SK-N-SH (cell line): ENCODE measurements around the gene HOXA4. TPM values are rescaled to one million over a fixed set of nuclear protein-coding genes. Genes with fewer than 3 reads are reported as not detected.

Experiments
- CTCF ChIA-PET: fragments of 300-600, 350-600 bp; formaldehyde crosslinking; extraction: SDS; loops from one replicate; lab custom pipeline; 2021; lab: Yijun Ruan, JAX
- POLR2A ChIA-PET: fragments of 350-600 bp; sonication (Branson Sonifier 250); formaldehyde crosslinking; extraction: SDS; loops from one replicate; lab custom pipeline; 2020; ENCODE audit warnings: antibody characterized with exemption, inconsistent platforms; lab: Yijun Ruan, JAX
- DNase-seq: peaks from one replicate; pipeline ENCODE4 v3.0.0; 2012
- H2AFZ ChIP-seq: fragments of 200-600 bp; sonication (generic); 2 replicates; pipeline ENCODE4 v1.8.1; 2016; ENCODE audit warnings: antibody characterized with exemption, mild to moderate bottlenecking, low read depth
- H3F3A ChIP-seq: fragments of 200-600 bp; sonication (generic); replicated peaks from 2 replicates; pipeline ENCODE3; 2016; ENCODE audit warnings: antibody characterized with exemption, mild to moderate bottlenecking; ENCODE audit not compliant: insufficient read depth
- H3K27ac ChIP-seq, 2 experiments: fragments of 200-500 bp in 1 of 2; fragments of 200-600 bp in 1 of 2; sonication (Bioruptor generic) in 1 of 2; sonication (generic), shearing (Covaris generic) in 1 of 2; 2 replicates each; pipeline versions ENCODE4 v1.5.1 to v1.6.1; 2014 to 2016; ENCODE audit warnings: low read depth in 2 of 2, inconsistent platforms in 1 of 2, low read length in 1 of 2, mild to moderate bottlenecking in 1 of 2, mixed read lengths in 1 of 2
- H3K27me3 ChIP-seq: fragments of 200-600 bp; sonication (generic), shearing (Covaris generic); 2 replicates; pipeline ENCODE4 v1.6.1; 2016; ENCODE audit warnings: mixed run types; ENCODE audit not compliant: insufficient read depth
- H3K36me3 ChIP-seq, 2 experiments: fragments of 200-500 bp in 1 of 2; fragments of 200-600 bp in 1 of 2; sonication (Bioruptor generic) in 1 of 2; sonication (generic) in 1 of 2; replicated peaks in 1 of 2; 2 replicates each; pipeline versions ENCODE3 to v1.5.1; 2014 to 2016; ENCODE audit warnings: low read length in 1 of 2, mild to moderate bottlenecking in 1 of 2; ENCODE audit not compliant: insufficient read depth in 2 of 2, control insufficient read depth in 1 of 2
- H3K4me1 ChIP-seq, 2 experiments: fragments of 200-500 bp in 1 of 2; fragments of 200-600 bp in 1 of 2; sonication (Bioruptor generic) in 1 of 2; sonication (generic), shearing (Covaris generic) in 1 of 2; 2 replicates each; pipeline versions ENCODE4 v1.5.1 to v1.6.1; 2014 to 2016; ENCODE audit warnings: low read depth in 1 of 2, low read length in 1 of 2, mixed run types in 1 of 2; ENCODE audit not compliant: insufficient read depth in 2 of 2, control insufficient read depth in 1 of 2
- H3K4me2 ChIP-seq: fragments of 200-600 bp; sonication (generic), shearing (Covaris generic); 2 replicates; pipeline ENCODE4 v1.6.1; 2017; ENCODE audit warnings: mixed run types
- H3K4me3 ChIP-seq, 2 experiments: fragments of 200-500 bp in 1 of 2; fragments of 200-600 bp in 1 of 2; sonication (Bioruptor generic) in 1 of 2; sonication (generic), shearing (Covaris generic) in 1 of 2; 2 replicates each; pipeline versions ENCODE4 v1.5.1 to v1.8.1; 2014 to 2016; ENCODE audit warnings: low read depth in 2 of 2, inconsistent platforms in 1 of 2, low read length in 1 of 2, mild to moderate bottlenecking in 1 of 2, mixed read lengths in 1 of 2, moderate library complexity in 1 of 2
- H3K79me2 ChIP-seq: fragments of 200-600 bp; sonication (generic); 2 replicates; pipeline ENCODE4 v1.8.1; 2017; ENCODE audit warnings: mild to moderate bottlenecking; ENCODE audit not compliant: insufficient read depth
- H3K9ac ChIP-seq: fragments of 200-600 bp; sonication (generic); 2 replicates; pipeline ENCODE4 v1.6.1; 2017; ENCODE audit warnings: mixed run types
- H3K9me2 ChIP-seq: fragments of 200-600 bp; sonication (generic); 2 replicates; pipeline ENCODE4 v1.6.1; 2017; ENCODE audit warnings: mixed run types
- H3K9me3 ChIP-seq: fragments of 200-600 bp; sonication (generic); 2 replicates; pipeline ENCODE4 v1.6.1; 2017; ENCODE audit warnings: mixed run types, mild to moderate bottlenecking, moderate library complexity
- H4K20me1 ChIP-seq: fragments of 200-600 bp; sonication (generic); 2 replicates; pipeline ENCODE4 v1.6.1; 2017; ENCODE audit warnings: mild to moderate bottlenecking, mixed run types; ENCODE audit not compliant: insufficient read depth
- CHD2 ChIP-seq: fragments of 150-350 bp; IDR thresholded peaks from 2 replicates; pipeline ENCODE4 v1.6.1; 2018; ENCODE audit warnings: low read length; ENCODE audit not compliant: partially characterized antibody
- CTCF ChIP-seq: fragments of 200-600 bp; sonication (generic); IDR thresholded peaks from 2 replicates; pipeline ENCODE4 v1.6.1; 2017; ENCODE audit warnings: antibody characterized with exemption, mild to moderate bottlenecking, moderate library complexity
- ELF1 ChIP-seq: IDR thresholded peaks from 2 replicates; pipeline ENCODE4 v1.4.0; 2012
- EP300 ChIP-seq, 2 experiments: IDR thresholded peaks; 2 replicates each; pipeline versions ENCODE4 v1.4.0 to v1.6.1; 2012; ENCODE audit warnings: borderline replicate concordance in 1 of 2, low read depth in 1 of 2, low read length in 1 of 2
- EZH2phosphoT487 ChIP-seq: fragments of 200-600 bp; sonication (generic); IDR thresholded peaks from 2 replicates; pipeline ENCODE4 v1.6.1; 2017; ENCODE audit warnings: low read depth, mixed run types, mild to moderate bottlenecking, antibody characterized with exemption, moderate library complexity, borderline replicate concordance
- FOSL2 ChIP-seq: IDR thresholded peaks from 2 replicates; pipeline ENCODE4 v1.4.0; 2012; ENCODE audit warnings: low read depth, mild to moderate bottlenecking, moderate library complexity, borderline replicate concordance
- GABPA ChIP-seq: IDR thresholded peaks from 2 replicates; pipeline ENCODE4 v1.4.0; 2012; ENCODE audit warnings: low read depth, mild to moderate bottlenecking
- IRF3 ChIP-seq: fragments of 150-350 bp; IDR thresholded peaks from 2 replicates; pipeline ENCODE4 v1.6.1; 2016; ENCODE audit warnings: mild to moderate bottlenecking, low read depth, low read length
- MAX ChIP-seq: IDR thresholded peaks from 2 replicates; pipeline ENCODE4 v1.4.0; 2012; ENCODE audit warnings: low read depth
- MEF2A ChIP-seq: IDR thresholded peaks from 2 replicates; pipeline ENCODE4 v1.4.0; 2012; ENCODE audit warnings: low read depth, borderline replicate concordance
- MXI1 ChIP-seq: IDR thresholded peaks from 2 replicates; pipeline ENCODE4 v1.6.1; 2012; ENCODE audit warnings: mild to moderate bottlenecking, low read depth, low read length, improper control_type of control experiment
- NFIC ChIP-seq: IDR thresholded peaks from 2 replicates; pipeline ENCODE4 v1.4.0; 2012; ENCODE audit warnings: borderline replicate concordance
- PBX3 ChIP-seq: IDR thresholded peaks from 2 replicates; pipeline ENCODE4; 2012
- RXRA ChIP-seq: IDR thresholded peaks from 2 replicates; pipeline ENCODE4 v1.4.0; 2012; ENCODE audit warnings: low read depth, mild to moderate bottlenecking, borderline replicate concordance
- TAF1 ChIP-seq: IDR thresholded peaks from 2 replicates; pipeline ENCODE4 v1.6.1; 2012; ENCODE audit warnings: low read depth, mild to moderate bottlenecking, low read length, moderate library complexity, borderline replicate concordance
- TEAD4 ChIP-seq: IDR thresholded peaks from 2 replicates; pipeline ENCODE4 v1.4.0; 2012; ENCODE audit warnings: mild to moderate bottlenecking, borderline replicate concordance; ENCODE audit not compliant: insufficient read depth
- USF2 ChIP-seq: fragments of 150-350 bp; IDR thresholded peaks from 2 replicates; pipeline ENCODE4 v1.6.1; 2017; ENCODE audit warnings: antibody characterized with exemption, low read length, low read depth, borderline replicate concordance
- YY1 ChIP-seq: IDR thresholded peaks from 2 replicates; pipeline ENCODE4 v1.4.0; 2012; ENCODE audit warnings: low read depth, mild to moderate bottlenecking
- WGBS: methylation state at CpG from one replicate; pipeline ENCODE4 v1.1.6; 2017; ENCODE audit warnings: low lambda C conversion rate; 5-methylcytosine and 5-hydroxymethylcytosine counted together
- polyA plus RNA-seq, 3 experiments: library from polyadenylated mRNA; depleted of rRNA; stranded (reverse); fragments of >200 nt; gene quantifications; 2 replicates each; pipeline ENCODE4 v1.2.3, GENCODE V29; 2012

The HOXA4 gene
- polyA plus RNA-seq, 1 of the 3 experiments (the other 2 are of a cell fraction) = not detected

GRCh38 chr7:27080844-27081436, 49.6 kb downstream of the HOXA4 start:
- Histone ChIP-seq H3K9ac (no peak overlapping the region), H3K79me2 (no peaks in the 10 kb centered on the region), H3F3A (no peaks in the 10 kb centered on the region), H3K27me3 (peaks cover 17% of the 10 kb centered on the region; the same call in 1 of the 2 replicates), H3K4me1 (no peaks in the 10 kb centered on the region), H4K20me1 (no peaks in the 10 kb centered on the region), H3K36me3 (no peaks in the 10 kb centered on the region), H3K9me3 (no peaks in the 10 kb centered on the region), H3K9me2 (0 out of 2 replicates have a peak, but pooled peaks cover 4% of the 10 kb centered on the region), H3K4me3 (no peak overlapping the region), H2AFZ (no peak overlapping the region), H3K27ac (no peak overlapping the region), H3K4me2 (no peak overlapping the region)
- 12% methylated on average over 4 of the region's 4 CpGs for WGBS
- no peak for TF ChIP-seq RXRA
- no peak for TF ChIP-seq TEAD4
- TF ChIP-seq FOSL2 = no peak
- no peak for TF ChIP-seq IRF3
- no peak for TF ChIP-seq EP300 (IDR thresholded peaks at IDR 0.05; ENCODE audit: borderline replicate concordance in 1 of 2, low read depth in 1 of 2, low read length in 1 of 2)
- TF ChIP-seq USF2 = no peak
- TF ChIP-seq PBX3 = no peak
- no peak for TF ChIP-seq EZH2phosphoT487
- no peak for TF ChIP-seq MEF2A
- no peak for TF ChIP-seq GABPA
- no peak for TF ChIP-seq MAX
- TF ChIP-seq CTCF = no peak
- TF ChIP-seq MXI1 = no peak
- TF ChIP-seq NFIC = no peak
- no peak for TF ChIP-seq TAF1
- TF ChIP-seq CHD2 = no peak
- TF ChIP-seq ELF1 = no peak
- TF ChIP-seq YY1 = no peak
- CTCF ChIA-PET = no interaction called here
- no peak for DNase-seq
- POLR2A ChIA-PET = no interaction called here
